GM18867 (cell line): ENCODE measurements around the gene CXCL13.
"Not testable (repeated sequence)": the region's sequence is repeated elsewhere in the genome, so short reads cannot be mapped to it uniquely, and the experiment has no call there.

Experiments used
- ATAC-seq: cut with Tn5 transposase; IDR thresholded peaks from one replicate; pipeline ENCODE4 v1.9.1; 2021; ENCODE audit warnings: mild to moderate bottlenecking, moderate library complexity; ENCODE audit not compliant: unreplicated experiment

The CXCL13 gene

DNA sequence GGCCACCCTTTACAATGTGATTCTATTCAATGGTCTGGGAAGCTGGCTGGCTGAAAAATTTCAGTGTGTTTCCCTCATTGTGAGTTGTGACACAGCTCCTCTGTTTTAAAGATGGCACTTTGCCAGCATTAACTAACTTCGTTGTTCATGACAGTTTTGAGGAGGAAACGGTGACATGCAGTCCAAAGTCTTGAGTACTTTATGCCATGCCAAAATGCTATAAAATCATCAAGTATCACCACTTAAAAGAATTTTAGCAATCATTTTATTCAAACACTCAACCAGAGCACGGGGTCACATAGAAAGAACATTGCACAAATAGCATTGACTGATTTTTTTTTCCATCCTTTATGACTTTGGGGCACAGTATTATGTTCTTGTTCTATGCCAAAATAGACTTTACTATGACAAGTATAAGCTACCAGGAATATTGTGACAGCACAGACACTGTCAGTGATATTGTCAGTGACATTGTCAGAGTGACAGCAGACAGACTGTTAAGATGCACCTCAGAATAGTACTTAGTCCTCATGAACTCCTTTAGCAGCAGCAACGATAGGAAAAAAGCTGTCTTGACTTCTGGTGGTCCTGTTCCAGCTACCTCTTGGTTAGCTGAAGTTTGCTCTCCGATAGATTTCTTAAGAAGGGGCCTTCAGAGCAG, 46.7 kb downstream of the CXCL13 start:
- no peak for ATAC-seq

DNA sequence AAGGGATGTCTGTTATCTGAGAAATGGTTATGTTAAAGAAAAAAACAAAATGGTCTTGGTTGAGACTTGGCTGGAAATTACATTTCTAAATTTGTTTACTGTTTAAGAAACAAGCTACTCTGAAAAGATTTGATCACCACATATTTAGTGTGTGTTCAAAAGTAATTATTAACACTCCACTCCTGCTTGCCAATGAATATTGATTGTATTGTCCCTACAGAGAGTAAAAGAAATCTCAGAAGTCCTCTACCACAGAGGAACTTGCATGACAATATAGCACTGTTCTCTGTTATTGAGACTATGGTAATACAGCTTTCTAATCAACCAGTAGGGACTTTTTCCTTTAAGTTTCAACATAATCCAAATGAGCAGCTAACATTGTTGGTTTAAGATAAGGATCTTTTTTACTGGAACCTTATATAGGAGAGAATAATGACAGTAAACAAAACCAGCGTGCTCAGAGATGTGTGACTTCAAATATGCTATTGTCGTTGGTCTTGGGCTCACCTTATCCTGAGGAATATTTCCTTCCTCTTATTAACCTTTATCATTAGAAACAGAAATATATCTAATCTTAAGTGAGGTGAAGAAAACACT, 47.6 kb downstream of the CXCL13 start:
- ATAC-seq: no peak

DNA sequence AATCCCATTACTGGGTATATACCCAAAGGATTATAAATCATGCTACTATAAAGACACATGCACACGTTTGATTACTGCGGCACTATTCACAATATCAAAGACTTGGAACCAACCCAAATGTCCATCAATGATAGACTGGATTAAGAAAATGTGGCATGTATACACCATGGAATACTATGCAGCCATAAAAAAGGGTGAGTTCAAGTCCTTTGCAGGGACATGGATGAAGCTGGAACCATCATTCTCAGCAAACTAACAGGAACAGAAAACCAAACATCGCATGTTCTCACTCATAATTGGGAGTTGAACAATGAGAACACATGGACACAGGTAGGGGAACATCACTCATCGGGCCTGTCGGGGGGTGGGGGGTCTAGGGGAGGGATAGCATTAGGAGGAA, 54.7 kb downstream of the CXCL13 start:
- not testable (repeated sequence) for ATAC-seq
